Measurements from ENCODE around the gene TSHZ2. TPM values are rescaled to one million over a fixed set of nuclear protein-coding genes. Genes with fewer than 3 reads are reported as not detected.

The TSHZ2 gene
- total and polyA plus RNA-seq, 9 of the 15 experiments (the other 6 are each of a cell fraction or from before 2014, with no cell fraction given) = 0.03 to 0.20 (median 0.05) TPM; not detected in 4

GRCh38 chr20:53298260-53298659 is 326.1 kb downstream of the TSHZ2 start:
- 82% methylated on average over 6 of the region's 6 CpGs for WGBS (ENCODE audit: insufficient coverage, low coverage, missing lambda C conversion rate)
- peaks cover 2 to 72% of the 10 kb centered on the region in 2 experiments; a peak in 3 of 5 replicates for H3K4me1 ChIP-seq (replicated peaks in 1 of 2; ENCODE audit: control insufficient read depth in 2 of 2, insufficient read depth in 2 of 2, low read length in 2 of 2)
- H3K9me1 ChIP-seq (ENCODE audit: control insufficient read depth, insufficient read depth, low read length) = no peaks in the 10 kb centered on the region
- no peak overlapping the region; the same call in 2 of the 3 replicates for H3K27ac ChIP-seq (ENCODE audit: extremely low read depth, low read depth, low read length)
- H3K9me3 ChIP-seq (replicated peaks; ENCODE audit: control insufficient read depth, insufficient read depth, low read depth, low read length) = no peaks in the 10 kb centered on the region
- intact Hi-C loops (cut with micrococcal nuclease) (no loop called here), in situ Hi-C loops (cut with MboI) (no loop called here)
- no peaks in the 10 kb centered on the region for H3K27me3 ChIP-seq (ENCODE audit: control insufficient read depth in 2 of 2, insufficient read depth in 2 of 2, low read length in 2 of 2)
- H4K20me1 ChIP-seq (replicated peaks; ENCODE audit: control insufficient read depth, insufficient read depth, low read length) = no peaks in the 10 kb centered on the region
- no peak overlapping the region for H2AFZ ChIP-seq (ENCODE audit: low read depth, low read length)
- TF ChIP-seq XRCC3 (IDR thresholded peaks at IDR 0.05) (no peak), MAFG (tag; conservative IDR thresholded peaks at IDR 0.05) (peak; percentile 87), ZNF316 (IDR thresholded peaks at IDR 0.05) (peak; percentile 95), HMGN3 (IDR thresholded peaks at IDR 0.05; ENCODE audit: borderline replicate concordance, extremely low read depth, insufficient read length, low read depth, low read length) (no peak), HINFP (tag; conservative IDR thresholded peaks at IDR 0.05; ENCODE audit: low read depth) (no peak), C11orf30 (IDR thresholded peaks at IDR 0.05; ENCODE audit: low read depth) (peak; percentile 91), MAFK (IDR thresholded peaks at IDR 0.05; ENCODE audit: low read length) (peak; percentile 89), MAFF (IDR thresholded peaks at IDR 0.05; ENCODE audit: low read length) (peak; percentile 92), HMG20B (CRISPR knock-in tag; IDR thresholded peaks at IDR 0.05) (no peak), RHOXF2B (CRISPR knock-in tag; conservative IDR thresholded peaks at IDR 0.05) (no peak)
- POLR2A ChIA-PET = interaction anchor here (1.1 kb wide), 1 partner anchor 11 kb away, joined by 3 read pairs; no protein-coding TSS in a partner anchor
- H3K4me3 ChIP-seq = no peak overlapping the region
- no peak overlapping the region for H3K9ac ChIP-seq (ENCODE audit: insufficient read depth in 1 of 2, low read depth in 2 of 2, low read length in 2 of 2)
- BruUV-seq (replicated peaks) = no TSS peak
- H3K4me2 ChIP-seq (ENCODE audit: insufficient read depth, low read length) = no peak overlapping the region
- CTCF ChIA-PET (ENCODE audit: low intra/inter-chr PET ratio) = no interaction called here
- FAIRE-seq (no peak), DNase-seq (ENCODE audit: extremely low read depth in 1 of 4, low spot score in 3 of 4) (no peak), ATAC-seq (no peak)
- no peaks in the 10 kb centered on the region for H3K79me2 ChIP-seq (ENCODE audit: control insufficient read depth, insufficient read depth, low read length)
- H3K36me3 ChIP-seq (ENCODE audit: control insufficient read depth, insufficient read depth, low read length) = no peaks in the 10 kb centered on the region
